IPS-15b (cell line): Measurements from ENCODE around the gene DMWD.

Source experiments
- H3K27me3 ChIP-seq: one replicate; pipeline ENCODE4 v1.6.1; 2013; ENCODE audit warnings: low read length; ENCODE audit not compliant: control insufficient read depth, insufficient read depth
- H3K36me3 ChIP-seq: one replicate; pipeline ENCODE4 v1.6.1; 2013; ENCODE audit warnings: low read length; ENCODE audit not compliant: control insufficient read depth, insufficient read depth
- H3K4me1 ChIP-seq: one replicate; pipeline ENCODE4 v1.6.1; 2013; ENCODE audit warnings: mild to moderate bottlenecking, low read length; ENCODE audit not compliant: control insufficient read depth, insufficient read depth
- H3K4me3 ChIP-seq: one replicate; pipeline ENCODE4 v1.5.1; 2013; ENCODE audit warnings: low read depth, low read length
- H3K9ac ChIP-seq: one replicate; pipeline ENCODE4 v1.6.1; 2013; ENCODE audit warnings: low read depth, mild to moderate bottlenecking, low read length
- H3K9me3 ChIP-seq: one replicate; pipeline ENCODE4 v1.6.1; 2013; ENCODE audit warnings: mild to moderate bottlenecking, low read length; ENCODE audit not compliant: control insufficient read depth, insufficient read depth

Gene DMWD

DNA sequence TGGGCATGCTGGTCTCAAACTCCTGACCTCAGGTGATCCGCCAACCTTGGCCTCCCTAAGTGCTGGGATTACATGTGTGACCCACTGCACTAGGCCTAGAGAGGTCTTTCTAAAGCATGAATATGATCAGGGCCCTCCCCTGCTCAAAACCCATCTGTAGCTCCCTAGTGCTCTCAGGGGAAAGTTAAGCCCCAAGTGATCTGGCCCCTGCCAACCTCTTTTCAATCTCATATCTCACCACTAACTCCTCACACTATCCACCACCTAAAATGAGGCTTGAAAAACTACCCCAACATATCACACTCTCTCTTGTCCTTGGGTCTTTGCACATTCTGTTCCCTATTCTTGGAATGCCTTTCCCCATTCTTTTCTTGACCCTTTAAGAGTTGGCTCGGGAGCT lies 2.0 kb upstream of the DMWD start:
- H3K36me3 ChIP-seq, result no peaks in the 10 kb centered on the region
- no peak overlapping the region for H3K9ac ChIP-seq
- no peak overlapping the region for H3K4me3 ChIP-seq
- H3K27me3 ChIP-seq, result no peaks in the 10 kb centered on the region
- peaks cover 4% of the 10 kb centered on the region for H3K4me1 ChIP-seq
- no peaks in the 10 kb centered on the region for H3K9me3 ChIP-seq

DNA sequence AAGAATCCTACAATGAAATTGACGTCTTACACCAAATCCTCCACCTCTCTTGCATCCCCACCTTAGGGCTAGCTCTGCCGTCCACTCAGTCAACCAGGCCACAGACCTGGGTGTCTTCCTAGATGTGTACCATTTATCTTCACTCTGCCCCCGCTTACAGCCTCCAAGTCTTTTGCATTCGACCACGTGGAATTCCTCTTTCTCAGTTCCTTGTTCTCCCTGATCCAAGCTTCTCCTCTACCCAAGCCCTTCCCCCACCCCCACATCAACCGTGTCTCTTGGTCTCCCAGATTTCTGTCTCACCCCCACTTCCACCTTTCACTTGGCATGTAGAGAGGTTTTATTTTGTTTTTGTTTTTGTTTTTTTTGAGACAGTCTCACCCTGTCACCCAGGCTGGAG lies 1.2 kb upstream of the DMWD start:
- H3K27me3 ChIP-seq, result no peaks in the 10 kb centered on the region
- no peaks in the 10 kb centered on the region for H3K9me3 ChIP-seq

DNA sequence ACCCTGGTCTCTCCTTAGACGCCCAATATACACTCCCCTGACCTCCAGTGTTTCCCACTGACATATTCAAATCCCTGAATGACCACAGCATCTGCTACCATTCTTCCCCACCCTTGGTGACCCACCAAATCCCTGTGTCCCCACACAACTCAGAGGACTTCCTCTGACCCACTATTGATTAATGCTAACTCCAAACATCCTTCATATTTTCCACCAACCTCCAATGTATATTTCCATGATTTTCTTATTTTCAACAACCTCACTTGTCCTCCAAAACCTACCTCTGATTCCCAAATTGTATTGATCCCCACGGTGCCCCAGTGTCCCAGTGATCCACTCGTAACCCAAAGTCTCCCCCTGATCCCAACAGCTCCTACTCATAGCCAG lies 526 bp upstream of the DMWD start:
- no peaks in the 10 kb centered on the region for H3K9me3 ChIP-seq
- no peaks in the 10 kb centered on the region for H3K27me3 ChIP-seq
- no peak overlapping the region for H3K4me3 ChIP-seq
- H3K4me1 ChIP-seq, result peaks cover 4% of the 10 kb centered on the region
- H3K9ac ChIP-seq, result no peak overlapping the region
- peaks cover 4% of the 10 kb centered on the region for H3K36me3 ChIP-seq

More for the DNA sequence above, 1.2 kb upstream of the DMWD start:
- Histone ChIP-seq H3K4me3 (no peak overlapping the region), H3K36me3 (peaks cover 2% of the 10 kb centered on the region), H3K4me1 (peaks cover 4% of the 10 kb centered on the region), H3K9ac (no peak overlapping the region)

- no peaks in the 10 kb centered on the region for H3K27me3 ChIP-seq
- H3K36me3 ChIP-seq, result peaks cover 12% of the 10 kb centered on the region
- H3K4me1 ChIP-seq, result peaks cover 4% of the 10 kb centered on the region
These were observed 738 bp downstream of the DMWD start for GRCh38 chr19:45791744-45792469.

GRCh38 chr19:45790942-45791341 lies 1.7 kb downstream of the DMWD start:
- Histone ChIP-seq H3K4me1 (peaks cover 4% of the 10 kb centered on the region), H3K27me3 (no peaks in the 10 kb centered on the region), H3K36me3 (peaks cover 19% of the 10 kb centered on the region), H3K4me3 (no peak overlapping the region), H3K9ac (no peak overlapping the region), H3K9me3 (no peaks in the 10 kb centered on the region)

More at GRCh38 chr19:45791744-45792469, 738 bp downstream of the DMWD start:
- peak overlapping the region; percentile 90 for H3K4me3 ChIP-seq
- no peaks in the 10 kb centered on the region for H3K9me3 ChIP-seq
- H3K9ac ChIP-seq, result peak overlapping the region; percentile 54

DNA sequence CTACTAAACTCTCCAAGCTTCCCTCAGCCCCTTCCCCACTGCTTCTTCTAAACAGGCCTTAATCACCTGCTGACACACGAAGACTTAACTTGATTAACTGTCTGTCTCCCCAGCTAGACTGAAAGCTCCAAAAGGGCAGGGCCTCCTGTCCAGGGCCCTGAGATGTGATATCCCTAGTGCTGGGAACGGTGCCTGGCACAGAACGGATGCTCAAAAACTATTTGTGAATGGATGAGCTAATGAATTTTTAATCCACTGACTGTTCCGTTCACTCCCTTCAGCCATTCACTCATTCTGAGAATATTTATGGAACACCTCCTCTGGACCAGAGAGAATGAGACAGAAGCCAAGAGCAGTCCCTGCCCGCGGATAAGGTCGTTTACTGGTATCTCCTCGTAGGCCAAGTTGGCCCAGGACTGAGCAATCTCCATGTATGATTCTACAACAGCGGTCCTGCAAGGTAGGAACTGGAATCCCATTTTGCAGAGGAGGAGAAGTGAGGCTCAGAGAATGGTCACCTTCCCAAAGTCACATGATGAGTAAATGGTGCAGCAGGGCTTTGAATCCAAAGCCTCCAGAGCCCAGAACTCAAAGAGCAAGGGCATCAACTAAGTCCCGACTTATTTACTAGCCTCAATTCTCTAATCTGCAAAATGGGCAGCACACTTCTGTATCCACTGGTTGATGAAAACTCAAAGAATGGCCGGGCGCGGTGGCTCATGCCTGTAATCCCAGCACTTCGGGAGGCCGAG lies 3.4 kb downstream of the DMWD start:
- Histone ChIP-seq H3K9me3 (no peaks in the 10 kb centered on the region), H3K9ac (no peak overlapping the region), H3K4me3 (no peak overlapping the region), H3K4me1 (peaks cover 4% of the 10 kb centered on the region), H3K27me3 (no peaks in the 10 kb centered on the region), H3K36me3 (peaks cover 26% of the 10 kb centered on the region)

DNA sequence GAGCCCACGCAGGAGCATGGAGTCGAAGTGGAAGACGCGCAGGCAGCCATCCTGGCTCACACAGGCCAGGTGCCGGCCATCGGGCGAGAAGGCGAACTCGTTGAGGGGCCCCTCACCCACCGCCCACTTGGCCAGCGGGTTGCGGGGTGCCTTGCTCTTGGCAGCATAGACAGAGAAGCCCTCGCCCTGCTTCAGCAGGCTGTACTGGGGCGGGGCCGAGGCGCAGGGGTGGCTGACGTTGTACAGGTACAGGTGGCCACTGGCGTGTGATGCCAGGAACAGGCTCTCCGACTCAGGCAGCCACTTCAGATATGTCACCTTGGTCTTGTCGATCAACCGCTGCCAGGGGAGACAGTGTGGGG lies 6.1 kb downstream of the DMWD start:
- Histone ChIP-seq H3K9me3 (no peaks in the 10 kb centered on the region), H3K9ac (no peak overlapping the region), H3K4me1 (no peaks in the 10 kb centered on the region), H3K36me3 (peaks cover 26% of the 10 kb centered on the region), H3K27me3 (no peaks in the 10 kb centered on the region), H3K4me3 (no peak overlapping the region)

DNA sequence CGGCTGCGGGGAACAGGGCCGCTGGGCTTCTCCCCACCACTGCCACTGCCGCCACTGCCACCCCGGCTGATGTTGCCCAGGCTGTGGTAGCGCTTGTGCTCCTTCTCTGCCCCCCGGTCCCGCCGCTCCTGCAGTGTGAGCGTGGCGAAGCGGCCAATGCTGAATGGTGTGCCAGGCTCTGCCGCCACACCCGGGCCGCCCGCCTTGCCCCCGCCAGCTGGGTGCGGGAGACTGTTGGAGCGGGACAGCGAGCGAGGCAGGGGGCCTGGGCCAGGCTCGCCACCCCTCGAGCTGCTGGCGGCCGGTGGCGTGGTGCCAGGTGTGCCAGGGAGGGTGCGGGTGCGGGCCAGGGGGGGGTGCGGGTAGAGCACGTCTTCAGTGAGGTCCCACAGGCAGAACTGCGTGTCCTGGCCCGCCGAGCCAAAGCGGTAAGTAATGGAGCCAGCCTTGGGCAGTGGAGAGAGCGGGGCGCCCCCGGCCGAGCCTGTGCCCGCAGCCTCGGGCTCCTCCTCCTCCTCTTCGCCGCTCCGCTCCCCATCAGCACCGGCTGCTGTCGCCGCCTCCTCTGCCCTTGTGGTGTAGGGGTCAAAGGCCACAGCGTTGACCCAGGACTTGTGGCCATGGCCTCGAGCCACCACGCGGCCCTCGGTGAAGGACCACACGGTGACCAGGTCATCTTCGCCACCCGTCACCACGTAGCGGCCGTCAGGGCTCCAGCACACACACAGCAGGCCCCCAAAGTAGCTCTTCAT lies 6.7 kb downstream of the DMWD start:
- no peak overlapping the region for H3K4me3 ChIP-seq
- no peaks in the 10 kb centered on the region for H3K4me1 ChIP-seq
- H3K9me3 ChIP-seq, result no peaks in the 10 kb centered on the region
- H3K9ac ChIP-seq, result no peak overlapping the region
- H3K36me3 ChIP-seq, result peaks cover 26% of the 10 kb centered on the region
- peaks cover 2% of the 10 kb centered on the region for H3K27me3 ChIP-seq

GRCh38 chr19:45785097-45785496 lies 7.5 kb downstream of the DMWD start:
- H3K9ac ChIP-seq, result no peak overlapping the region
- peaks cover 26% of the 10 kb centered on the region for H3K36me3 ChIP-seq
- no peak overlapping the region for H3K4me3 ChIP-seq
- peaks cover 3% of the 10 kb centered on the region for H3K4me1 ChIP-seq
- no peaks in the 10 kb centered on the region for H3K9me3 ChIP-seq
- peaks cover 6% of the 10 kb centered on the region for H3K27me3 ChIP-seq

DNA sequence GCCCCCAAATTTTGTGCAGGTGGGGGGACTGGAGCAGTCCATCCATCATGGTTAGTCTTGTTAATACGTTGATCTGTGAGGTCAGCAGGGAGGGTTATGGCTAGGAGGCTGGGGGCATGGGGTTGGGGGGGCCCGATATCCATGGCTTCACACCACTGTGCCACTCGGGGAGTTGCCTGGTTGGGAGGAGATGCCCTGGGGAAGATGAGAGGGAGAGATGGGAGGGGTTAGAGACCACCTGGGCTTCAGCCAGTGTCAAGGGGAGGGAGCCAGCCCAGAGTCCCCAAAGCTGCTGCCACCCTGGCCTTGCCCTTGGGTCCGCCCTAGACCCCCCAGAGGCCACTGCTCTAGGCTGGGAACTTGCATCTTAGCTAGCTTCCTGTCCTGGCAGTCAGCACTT lies 8.5 kb downstream of the DMWD start:
- Histone ChIP-seq H3K4me1 (peaks cover 8% of the 10 kb centered on the region), H3K36me3 (peaks cover 26% of the 10 kb centered on the region)

GRCh38 chr19:45782820-45783785 lies 9.5 kb downstream of the DMWD start:
- no peak overlapping the region for H3K4me3 ChIP-seq
- peaks cover 21% of the 10 kb centered on the region for H3K36me3 ChIP-seq
- no peaks in the 10 kb centered on the region for H3K9me3 ChIP-seq
- H3K4me1 ChIP-seq, result peaks cover 8% of the 10 kb centered on the region
- peaks cover 9% of the 10 kb centered on the region for H3K27me3 ChIP-seq
- no peak overlapping the region for H3K9ac ChIP-seq

More for the DNA sequence above, 8.5 kb downstream of the DMWD start:
- H3K9me3 ChIP-seq, result no peaks in the 10 kb centered on the region
- no peak overlapping the region for H3K4me3 ChIP-seq
- H3K9ac ChIP-seq, result no peak overlapping the region
- H3K27me3 ChIP-seq, result peaks cover 9% of the 10 kb centered on the region
